GM10847 (cell line): ENCODE measurements around the gene CALML6.

ENCODE experiments used
- POLR2A ChIP-seq: IDR thresholded peaks from 2 replicates; pipeline ENCODE4 v1.6.1; 2011; ENCODE audit not compliant: insufficient read length; ENCODE audit errors: extremely low read depth

Gene CALML6

DNA sequence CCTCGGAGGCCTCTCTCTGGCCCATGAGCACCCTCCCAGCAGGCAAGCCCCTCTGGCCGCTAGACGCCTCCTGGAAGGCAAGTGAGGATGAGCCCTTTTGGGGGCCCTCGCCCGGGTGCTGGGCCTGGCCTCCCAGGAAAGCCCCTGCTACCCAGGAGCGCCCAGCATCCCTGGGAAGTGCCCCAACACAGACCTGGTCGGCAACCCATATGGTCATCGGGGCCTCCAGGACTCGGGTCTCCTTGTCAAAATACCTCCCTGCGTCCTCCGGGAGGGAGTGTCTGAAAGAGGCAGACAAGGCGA lies 25.0 kb downstream of the CALML6 start:
- TF ChIP-seq POLR2A, result no peak

DNA sequence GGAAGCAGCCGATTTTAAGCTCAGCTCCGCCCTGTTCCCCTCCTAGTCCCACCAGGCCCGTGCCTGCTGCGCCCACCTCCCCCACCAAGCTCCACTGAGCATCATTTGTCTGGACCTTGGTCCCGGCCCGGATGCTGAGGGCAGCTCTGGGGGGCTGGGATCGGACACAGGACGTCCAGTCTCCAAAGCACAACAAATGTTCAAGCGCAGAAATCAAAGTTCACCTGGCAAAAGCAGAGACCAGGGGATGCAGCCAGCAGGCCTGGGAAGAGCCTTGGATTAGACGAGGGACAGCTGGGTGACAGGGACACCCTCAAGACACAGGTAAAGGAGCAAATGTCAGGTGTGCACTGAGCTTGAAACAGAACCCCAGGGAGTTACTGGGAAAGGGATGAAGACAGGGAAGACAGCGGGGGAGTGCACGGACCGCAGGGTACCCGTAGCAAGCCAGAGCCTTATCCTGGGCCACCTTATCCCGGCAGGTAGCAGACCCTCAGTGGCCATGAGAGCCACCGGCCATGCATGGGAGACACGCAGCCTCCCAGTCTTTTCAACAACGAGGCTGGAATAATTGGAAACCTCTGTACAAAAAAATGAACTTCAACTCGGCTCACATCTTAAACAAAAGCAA lies 26.3 kb downstream of the CALML6 start:
- no peak for TF ChIP-seq POLR2A

DNA sequence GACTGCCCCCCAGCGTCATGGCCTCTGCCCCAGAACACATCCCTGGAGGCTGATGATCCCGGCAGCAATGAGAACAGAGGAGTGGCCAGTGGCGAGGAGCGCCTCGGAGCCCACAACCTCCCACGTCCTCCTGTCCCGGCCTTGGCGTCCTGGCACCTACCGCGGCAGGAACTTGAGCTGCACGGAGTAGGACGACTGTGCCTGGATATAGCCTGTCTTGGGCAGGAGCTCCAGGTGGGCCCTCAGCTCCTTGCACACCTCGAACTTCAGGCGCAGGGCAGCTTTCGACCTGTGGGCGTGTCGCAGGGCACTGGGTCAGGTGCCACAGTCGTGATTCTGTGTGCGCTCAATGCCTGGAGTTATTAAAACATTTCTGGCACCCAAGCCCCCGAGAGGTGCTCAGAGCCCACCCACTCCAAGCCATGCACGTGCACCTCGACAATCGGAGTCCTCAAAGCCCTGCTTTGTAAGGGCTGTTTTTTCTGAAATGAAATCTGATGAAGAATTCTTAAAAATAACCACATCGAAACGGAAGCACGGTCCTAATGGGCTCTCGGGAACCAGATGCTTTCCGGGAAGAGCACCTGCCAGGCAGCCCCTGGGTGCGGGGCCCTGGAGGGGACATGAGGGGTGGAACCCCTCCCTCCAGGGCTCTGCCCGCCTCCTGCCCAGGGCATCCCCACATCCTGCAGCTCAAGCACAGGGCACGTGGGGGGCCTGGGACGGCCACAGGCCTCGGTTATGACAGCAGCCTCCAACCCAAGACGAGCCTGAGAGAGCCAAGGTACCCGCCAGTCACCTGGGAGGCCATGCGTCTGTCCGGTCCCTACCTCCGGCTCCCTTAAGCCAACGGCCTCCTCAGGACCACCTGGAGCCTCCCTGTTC lies 27.1 kb downstream of the CALML6 start:
- TF ChIP-seq POLR2A, result no peak

DNA sequence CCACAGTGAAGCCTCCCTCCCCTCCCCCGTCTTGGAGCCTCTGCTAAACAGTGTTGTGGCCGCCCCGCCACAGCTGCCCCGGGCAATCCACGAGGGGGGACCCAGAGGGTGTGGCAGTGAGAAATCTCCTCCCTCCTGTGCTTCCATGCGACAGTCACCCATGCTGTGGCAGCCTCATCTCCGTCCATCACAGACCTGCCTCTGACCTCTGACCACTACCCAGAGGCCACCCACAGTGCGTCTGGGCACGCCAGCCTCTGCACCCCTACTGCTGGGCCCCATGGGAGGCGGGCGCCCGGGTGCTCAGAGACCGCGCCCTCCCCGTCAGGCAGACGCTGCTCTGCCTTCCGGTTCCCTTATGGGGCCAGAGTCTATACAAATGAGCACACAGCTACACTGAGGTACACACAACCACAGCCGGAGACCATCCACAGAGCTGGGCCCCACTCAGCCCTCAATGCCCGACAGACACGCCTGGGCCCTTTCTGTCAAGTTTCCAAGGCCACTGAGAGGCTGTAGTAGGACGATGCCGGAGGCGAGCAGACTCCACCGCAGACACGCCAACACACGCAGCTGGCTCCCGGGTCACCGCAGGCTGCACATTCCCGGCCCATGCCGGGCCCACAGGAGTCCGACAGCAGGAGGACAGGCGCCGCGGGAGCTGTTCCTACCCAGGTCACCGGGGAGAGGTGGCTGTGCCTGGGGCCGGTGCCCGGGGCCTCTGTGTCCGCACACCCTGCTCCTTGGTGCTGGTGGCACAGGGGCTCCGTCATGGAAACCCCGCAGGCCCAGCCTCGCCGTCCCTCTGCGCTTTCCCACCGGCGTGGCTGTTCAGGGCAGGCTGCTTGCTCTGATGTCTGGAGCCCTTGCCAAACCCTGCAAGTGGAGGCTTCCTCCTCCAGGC lies 27.9 kb downstream of the CALML6 start:
- no peak for TF ChIP-seq POLR2A

DNA sequence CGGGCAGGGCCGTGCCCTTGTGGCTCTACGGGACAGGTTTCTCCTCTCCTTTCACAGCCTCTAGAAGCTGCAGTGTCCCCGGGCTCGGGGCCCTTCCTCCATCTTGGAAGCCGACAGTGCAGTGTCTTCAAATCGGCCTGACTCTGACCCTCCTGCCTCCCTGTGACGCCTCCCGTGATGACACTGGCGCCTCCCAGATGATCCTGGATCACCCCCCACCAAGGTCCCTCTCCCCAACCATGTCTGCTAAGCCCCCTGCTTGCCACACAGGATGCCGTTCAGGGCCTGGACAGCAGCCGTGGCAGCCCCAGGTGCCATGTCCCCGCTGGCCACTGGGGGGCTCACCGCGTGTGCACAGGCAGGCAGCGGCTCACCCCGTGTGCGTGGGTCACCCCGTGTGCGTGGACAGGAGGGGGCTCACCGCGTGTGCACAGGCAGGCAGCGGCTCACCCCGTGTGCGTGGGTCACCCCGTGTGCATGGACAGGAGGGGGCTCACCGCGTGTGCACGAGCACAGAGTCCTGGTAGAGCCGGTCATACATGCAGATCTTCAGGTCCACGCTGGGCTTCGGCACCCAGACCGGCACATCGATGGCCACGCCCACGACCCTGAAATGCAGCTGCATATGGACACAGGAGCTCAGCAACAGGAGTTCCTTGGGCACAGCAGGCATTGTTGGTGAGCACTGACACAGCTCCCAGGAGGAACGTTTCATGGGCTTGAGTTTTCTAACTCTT lies 28.9 kb downstream of the CALML6 start:
- no peak for TF ChIP-seq POLR2A

DNA sequence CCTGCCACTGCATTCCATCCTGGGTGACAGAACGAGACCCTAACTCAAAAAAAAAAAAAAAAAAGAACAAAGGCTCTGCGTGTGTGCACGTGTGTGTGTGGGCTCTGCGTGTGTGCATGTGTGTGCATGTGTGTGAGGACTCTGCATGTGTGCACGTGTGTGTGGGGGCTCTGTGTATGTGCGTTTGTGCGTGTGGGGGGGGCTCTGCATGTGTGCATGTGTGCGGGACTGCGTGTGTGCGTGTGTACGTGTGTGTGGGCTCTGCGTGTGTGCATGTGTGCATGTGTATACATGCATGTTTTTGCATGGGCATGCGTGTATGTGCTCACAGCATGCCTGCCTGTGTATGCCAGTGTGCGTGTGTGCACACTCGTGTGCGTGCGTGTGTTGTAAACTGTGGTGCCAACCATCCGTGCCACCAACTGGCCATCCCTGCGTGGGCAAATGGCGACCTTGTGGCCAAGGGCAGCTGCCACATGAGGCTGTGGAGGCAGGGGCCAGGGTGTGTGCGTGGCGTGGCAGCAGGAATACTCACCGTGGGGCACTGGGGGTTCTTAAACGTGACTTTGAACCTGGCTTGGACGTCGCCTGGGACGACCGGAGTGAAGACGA lies 30.8 kb downstream of the CALML6 start:
- no peak for TF ChIP-seq POLR2A

DNA sequence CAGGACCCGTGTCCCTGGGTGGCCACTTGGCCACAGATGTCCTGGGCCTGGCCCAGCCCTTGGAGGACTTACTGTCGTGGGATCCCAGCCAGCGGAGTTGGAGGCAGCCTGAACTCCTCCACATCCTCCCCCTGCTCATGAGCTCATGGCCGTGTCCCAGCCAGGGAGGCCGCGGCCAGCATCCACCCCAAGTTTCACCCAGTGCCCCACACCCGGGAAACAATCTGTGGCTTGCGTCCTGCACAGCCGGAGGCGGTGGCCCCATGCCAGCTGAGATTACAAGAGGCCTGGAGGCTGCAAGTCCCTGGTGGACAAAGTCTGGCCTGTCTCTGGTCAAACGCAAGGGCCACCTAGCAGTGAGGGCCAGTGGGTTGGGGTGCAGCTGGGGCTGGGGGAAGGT lies 31.5 kb downstream of the CALML6 start:
- no peak for TF ChIP-seq POLR2A

DNA sequence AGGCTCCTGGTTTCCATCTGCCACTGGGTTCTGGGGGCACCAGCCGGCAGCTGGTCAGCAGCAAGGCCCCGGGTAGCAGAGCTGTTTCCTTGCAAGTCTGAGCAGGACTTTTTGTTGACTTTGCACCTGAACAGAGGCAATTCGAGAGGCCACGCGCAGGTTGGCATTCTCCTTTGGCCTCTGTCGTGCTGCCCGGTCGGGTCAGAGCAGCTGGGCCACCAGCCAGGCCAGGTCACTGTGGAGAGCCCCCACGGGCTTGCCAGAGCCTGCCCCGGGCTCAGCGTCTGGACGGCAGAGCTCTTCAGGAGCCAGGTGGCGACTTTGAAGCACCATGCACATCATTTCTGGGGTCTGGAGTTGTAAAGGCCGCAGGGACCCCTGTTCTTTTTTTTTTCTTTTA lies 32.4 kb downstream of the CALML6 start:
- TF ChIP-seq POLR2A, result no peak

DNA sequence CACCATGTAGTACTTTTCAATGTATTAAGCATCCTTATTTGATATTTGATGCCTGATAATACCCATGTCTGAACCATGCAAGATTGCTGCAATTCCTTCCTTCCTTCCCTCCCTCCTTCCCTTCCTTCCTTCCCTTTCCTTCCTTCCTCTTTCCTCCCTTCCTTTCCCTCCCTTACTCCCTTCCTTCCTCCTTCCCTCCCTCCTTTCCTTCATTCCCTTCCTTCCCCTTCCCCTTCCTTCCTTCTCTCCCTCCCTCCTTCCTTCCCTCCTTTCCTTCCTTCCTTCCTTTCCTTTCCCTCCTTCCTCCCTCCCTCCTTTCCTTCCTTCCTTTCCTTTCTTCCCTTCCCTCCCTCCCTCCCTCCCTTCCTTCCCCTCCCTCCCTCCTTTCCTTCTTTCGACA lies 33.7 kb downstream of the CALML6 start:
- no peak for TF ChIP-seq POLR2A

DNA sequence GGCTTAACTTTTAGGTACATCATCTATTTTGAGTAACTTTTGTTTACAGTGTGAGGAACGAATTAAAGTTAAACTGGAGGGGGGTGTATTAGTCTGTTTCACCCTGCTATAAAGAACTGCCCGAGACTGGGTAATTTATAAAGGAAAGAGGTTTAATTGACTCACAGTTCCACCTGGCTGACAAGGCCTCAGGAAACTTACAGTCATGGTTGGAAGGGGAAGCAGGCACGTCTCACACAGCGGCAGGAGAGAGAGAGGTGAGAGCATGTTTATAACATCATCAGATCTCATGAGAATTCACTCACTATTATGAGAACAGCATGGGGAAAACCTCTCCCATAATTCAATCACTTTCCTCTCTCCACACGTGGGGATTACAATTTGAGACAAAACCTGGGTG lies 35.9 kb downstream of the CALML6 start:
- no peak for TF ChIP-seq POLR2A

DNA sequence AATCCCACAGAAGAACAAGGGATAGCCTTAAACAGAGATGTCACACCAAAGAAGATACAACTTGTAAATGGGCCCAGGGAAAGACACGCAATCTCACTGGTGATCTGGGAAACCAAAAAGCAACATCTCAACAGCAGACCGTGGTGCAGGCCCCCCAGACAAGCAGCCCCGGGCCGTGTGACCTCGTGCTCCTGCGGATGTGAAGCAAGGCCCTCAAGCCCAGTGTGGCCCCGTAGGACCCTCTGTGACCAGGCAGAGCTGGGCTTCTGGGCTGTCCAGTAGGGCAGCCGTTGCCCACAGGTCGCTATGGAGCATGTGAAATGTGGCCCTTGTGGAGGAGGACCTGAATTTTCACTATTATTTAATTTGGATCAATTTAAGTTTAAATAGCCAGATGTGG lies 39.0 kb downstream of the CALML6 start:
- no peak for TF ChIP-seq POLR2A

DNA sequence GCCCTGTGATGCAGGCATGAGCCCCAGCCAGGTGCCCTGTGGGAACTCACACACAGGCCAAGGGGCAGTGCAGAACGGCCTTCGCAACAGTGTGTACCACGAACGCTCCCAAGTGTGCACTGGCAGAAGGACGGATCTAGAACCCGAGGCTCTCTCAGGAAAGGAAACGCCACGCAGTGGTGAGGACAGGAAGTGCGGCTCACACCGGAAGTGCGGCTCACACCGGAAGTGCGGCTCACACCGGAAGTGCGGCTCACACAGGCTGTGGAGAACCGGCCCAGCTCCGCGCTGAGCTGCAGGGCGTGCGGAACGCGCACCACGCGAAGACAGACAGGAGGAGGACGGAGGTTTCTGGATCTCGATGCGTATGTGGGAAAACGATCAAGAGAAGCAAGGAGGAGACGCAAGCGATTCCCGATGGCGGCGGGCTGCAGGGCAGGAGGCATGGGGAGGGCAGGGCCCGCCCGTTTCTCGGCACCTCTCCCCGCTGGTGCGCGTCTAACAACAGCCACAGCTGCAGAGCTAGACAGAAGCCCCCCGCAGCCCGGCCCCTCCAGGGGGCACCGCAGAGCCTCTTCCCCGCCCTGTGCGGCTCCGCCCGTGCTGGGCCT lies 39.9 kb downstream of the CALML6 start:
- no peak for TF ChIP-seq POLR2A

DNA sequence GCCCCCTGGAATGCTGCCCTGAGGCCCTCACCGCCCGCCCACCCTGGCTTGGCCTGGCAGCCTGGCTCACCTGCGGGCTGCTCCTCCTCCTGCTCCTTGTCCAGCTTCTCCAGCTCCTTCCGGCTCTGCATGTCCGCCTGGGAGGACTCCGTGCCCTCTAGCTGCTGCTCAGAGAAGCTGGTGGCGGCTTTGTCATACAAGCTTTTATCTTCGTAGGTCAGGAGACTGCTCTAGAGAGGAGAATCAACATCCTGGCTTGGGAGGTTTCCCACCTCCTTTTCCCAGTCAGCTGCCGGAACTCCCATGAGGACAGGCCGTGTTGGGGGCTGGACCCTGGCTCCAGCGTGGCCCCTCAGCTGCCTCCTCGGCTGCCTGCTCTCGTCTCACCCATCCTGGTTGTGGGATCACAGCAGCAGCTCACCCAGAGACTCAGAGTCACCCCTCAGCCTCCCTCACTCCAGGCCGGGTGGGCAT lies 40.6 kb downstream of the CALML6 start:
- no peak for TF ChIP-seq POLR2A

DNA sequence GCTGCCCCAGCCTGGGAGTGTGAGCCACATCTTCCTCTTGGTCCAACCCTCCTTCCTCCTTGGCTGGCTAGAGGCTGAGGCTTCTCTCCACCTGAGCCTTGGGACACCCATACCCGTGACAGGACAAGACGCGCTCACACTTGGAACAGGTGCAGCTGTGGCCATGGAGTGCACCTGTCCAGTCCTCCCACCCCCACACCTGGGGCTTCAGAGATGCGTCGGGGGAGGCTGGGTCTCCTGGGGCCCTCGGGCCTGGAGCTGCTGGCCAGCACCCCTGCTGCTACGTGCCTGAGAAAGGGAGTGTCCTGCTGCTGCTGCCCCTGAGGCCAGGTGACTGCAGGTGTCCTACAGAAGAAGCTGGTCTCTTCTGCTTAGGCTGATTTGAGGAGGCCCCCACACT lies 41.0 kb downstream of the CALML6 start:
- TF ChIP-seq POLR2A, result no peak
